ENCODE results near the gene PPP4R2. TPM values are rescaled to one million over a fixed set of nuclear protein-coding genes. Genes with fewer than 3 reads are reported as not detected.

PPP4R2 gene
- total RNA-seq, 4 donors from 2014 or later = 22.7 to 38.9 (median 30.6) TPM

DNA sequence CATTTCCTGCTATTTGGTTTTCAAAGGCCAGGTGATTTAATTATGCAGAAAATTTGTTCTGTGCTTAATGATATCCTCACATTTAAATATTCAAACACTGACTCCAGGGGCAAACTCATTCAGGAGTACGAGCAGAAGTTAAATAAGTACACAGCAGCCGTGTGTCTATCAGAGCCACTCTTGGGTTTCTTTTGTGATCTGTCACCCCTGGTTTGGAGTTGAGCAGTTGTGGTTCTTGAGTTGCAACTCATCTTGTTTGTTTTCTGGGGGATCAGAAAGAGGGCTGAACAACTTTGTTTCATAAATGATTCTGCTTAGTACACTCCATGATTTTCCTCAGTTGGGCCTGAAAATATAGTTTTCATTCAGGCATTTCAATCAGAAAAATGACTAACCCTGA lies 25.7 kb upstream of the PPP4R2 start:
- intact Hi-C loops (cut with DNase I) = no loop called here
- DNase-seq = no peak
- no peaks in the 10 kb centered on the region for H3K27me3 ChIP-seq
- WGBS, 2 donors = 89 to 92% methylated on average over 2 of the region's 2 CpGs
- no peak overlapping the region for H3K4me3 ChIP-seq
- peaks cover 0 to 22% (median 0%) of the 10 kb centered on the region in 3 donors for H3K4me1 ChIP-seq
- H3K36me3 ChIP-seq = no peaks in the 10 kb centered on the region
- H3K27ac ChIP-seq = no peak overlapping the region
- TF ChIP-seq, protein P1, sequence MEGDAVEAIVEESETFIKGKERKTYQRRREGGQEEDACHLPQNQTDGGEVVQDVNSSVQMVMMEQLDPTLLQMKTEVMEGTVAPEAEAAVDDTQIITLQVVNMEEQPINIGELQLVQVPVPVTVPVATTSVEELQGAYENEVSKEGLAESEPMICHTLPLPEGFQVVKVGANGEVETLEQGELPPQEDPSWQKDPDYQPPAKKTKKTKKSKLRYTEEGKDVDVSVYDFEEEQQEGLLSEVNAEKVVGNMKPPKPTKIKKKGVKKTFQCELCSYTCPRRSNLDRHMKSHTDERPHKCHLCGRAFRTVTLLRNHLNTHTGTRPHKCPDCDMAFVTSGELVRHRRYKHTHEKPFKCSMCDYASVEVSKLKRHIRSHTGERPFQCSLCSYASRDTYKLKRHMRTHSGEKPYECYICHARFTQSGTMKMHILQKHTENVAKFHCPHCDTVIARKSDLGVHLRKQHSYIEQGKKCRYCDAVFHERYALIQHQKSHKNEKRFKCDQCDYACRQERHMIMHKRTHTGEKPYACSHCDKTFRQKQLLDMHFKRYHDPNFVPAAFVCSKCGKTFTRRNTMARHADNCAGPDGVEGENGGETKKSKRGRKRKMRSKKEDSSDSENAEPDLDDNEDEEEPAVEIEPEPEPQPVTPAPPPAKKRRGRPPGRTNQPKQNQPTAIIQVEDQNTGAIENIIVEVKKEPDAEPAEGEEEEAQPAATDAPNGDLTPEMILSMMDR (IDR thresholded peaks at IDR 0.05) = no peak
- TF ChIP-seq POLR2A (IDR thresholded peaks at IDR 0.05) = no peak
- H3K9me3 ChIP-seq = no peaks in the 10 kb centered on the region

DNA sequence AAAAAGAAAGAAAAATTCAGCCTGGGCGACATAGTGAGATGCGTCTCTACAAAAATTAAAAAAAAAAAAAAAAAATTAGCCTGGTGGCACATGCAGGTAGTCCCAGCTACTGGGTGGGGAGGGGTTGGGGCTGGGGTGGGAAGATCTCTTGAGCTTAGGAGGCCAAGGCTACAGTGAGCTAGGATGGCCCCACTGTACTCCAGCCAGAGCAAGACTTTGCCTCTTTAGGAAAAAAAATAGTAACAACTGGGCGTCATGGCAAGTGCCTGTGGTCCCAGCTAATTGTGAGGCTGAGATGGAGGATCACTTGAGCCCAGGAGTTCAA lies 23.9 kb upstream of the PPP4R2 start:
- TF ChIP-seq POLR2A (IDR thresholded peaks at IDR 0.05) = no peak
- TF ChIP-seq, protein P1 (IDR thresholded peaks at IDR 0.05) = no peak
- no peaks in the 10 kb centered on the region for H3K9me3 ChIP-seq
- no peak overlapping the region for H3K27ac ChIP-seq
- H3K4me3 ChIP-seq = no peak overlapping the region
- H3K4me1 ChIP-seq = peaks cover 0 to 22% (median 0%) of the 10 kb centered on the region in 3 donors
- WGBS, 2 donors = 95 to 100% methylated on average over 3 of the region's 3 CpGs
- DNase-seq = no peak
- no peaks in the 10 kb centered on the region for H3K27me3 ChIP-seq
- no peaks in the 10 kb centered on the region for H3K36me3 ChIP-seq
- intact Hi-C loops (cut with DNase I) = no loop called here

- H3K4me3 ChIP-seq = no peak overlapping the region
- 38 to 46% methylated on average over 7 of the region's 7 CpGs for WGBS, 2 donors
- H3K27me3 ChIP-seq = no peaks in the 10 kb centered on the region
- peaks cover 0 to 22% (median 0%) of the 10 kb centered on the region in 3 donors for H3K4me1 ChIP-seq
- no peaks in the 10 kb centered on the region for H3K9me3 ChIP-seq
- intact Hi-C loops (cut with DNase I) = no loop called here
- H3K36me3 ChIP-seq = no peaks in the 10 kb centered on the region
- TF ChIP-seq, protein P1 (IDR thresholded peaks at IDR 0.05) = no peak
- no peak for TF ChIP-seq POLR2A (IDR thresholded peaks at IDR 0.05)
- DNase-seq = no peak
- H3K27ac ChIP-seq = no peak overlapping the region
Measured at GRCh38 chr3:72973031-72973723, 23.4 kb upstream of the PPP4R2 start.

- no peaks in the 10 kb centered on the region for H3K27me3 ChIP-seq
- H3K27ac ChIP-seq = no peak overlapping the region
- 65 to 75% methylated on average over 2 of the region's 2 CpGs for WGBS, 2 donors
- TF ChIP-seq, protein P1 (IDR thresholded peaks at IDR 0.05) = no peak
- TF ChIP-seq POLR2A (IDR thresholded peaks at IDR 0.05) = no peak
- H3K4me3 ChIP-seq = no peak overlapping the region
- H3K36me3 ChIP-seq = no peaks in the 10 kb centered on the region
- DNase-seq = no peak
- no peaks in the 10 kb centered on the region for H3K9me3 ChIP-seq
- intact Hi-C loops (cut with DNase I) = no loop called here
- peaks cover 0 to 22% (median 0%) of the 10 kb centered on the region in 3 donors for H3K4me1 ChIP-seq
Measured at GRCh38 chr3:72973786-72974185, 22.8 kb upstream of the PPP4R2 start.

DNA sequence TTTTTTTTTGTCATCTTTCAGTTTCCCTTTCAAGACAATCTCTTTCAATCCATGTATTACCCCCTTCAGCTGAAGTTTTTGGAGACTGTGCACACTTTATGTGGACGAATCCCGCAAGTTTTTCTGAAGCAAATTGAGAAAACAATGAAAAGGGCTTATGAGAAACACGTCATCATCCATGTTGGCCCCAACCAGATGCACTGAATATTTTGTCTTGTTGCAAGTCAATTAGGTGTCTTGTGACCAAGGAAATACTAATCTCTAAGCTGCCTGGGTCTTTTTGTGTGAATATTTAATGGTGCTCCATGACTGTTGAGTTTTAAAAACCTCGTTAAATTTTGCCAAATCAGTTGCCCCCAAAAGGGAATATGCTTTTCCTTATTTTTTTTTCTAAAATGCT lies 21.7 kb upstream of the PPP4R2 start:
- intact Hi-C loops (cut with DNase I) = no loop called here
- Histone ChIP-seq H3K27ac (no peak overlapping the region), H3K4me1 (peaks cover 0 to 22% (median 0%) of the 10 kb centered on the region in 3 donors), H3K9me3 (no peaks in the 10 kb centered on the region), H3K4me3 (no peak overlapping the region), H3K36me3 (no peaks in the 10 kb centered on the region), H3K27me3 (no peaks in the 10 kb centered on the region)
- 39 to 47% methylated on average over 4 of the region's 4 CpGs for WGBS, 2 donors
- no peak for TF ChIP-seq POLR2A (IDR thresholded peaks at IDR 0.05)
- TF ChIP-seq, protein P1 (IDR thresholded peaks at IDR 0.05) = no peak
- DNase-seq = no peak

All from esophagus squamous epithelium (tissue), 5 donors.